ENCODE measurements around the gene VWA8. TPM values are rescaled to one million over a fixed set of nuclear protein-coding genes. Genes with fewer than 3 reads are reported as not detected.
A peak's percentile ranks its signal among the peaks of the same experiment; 100 is the strongest.

VWA8 gene
- total RNA-seq, 4 donors from 2014 or later, result 27.7 to 47.7 (median 39.5) TPM

DNA sequence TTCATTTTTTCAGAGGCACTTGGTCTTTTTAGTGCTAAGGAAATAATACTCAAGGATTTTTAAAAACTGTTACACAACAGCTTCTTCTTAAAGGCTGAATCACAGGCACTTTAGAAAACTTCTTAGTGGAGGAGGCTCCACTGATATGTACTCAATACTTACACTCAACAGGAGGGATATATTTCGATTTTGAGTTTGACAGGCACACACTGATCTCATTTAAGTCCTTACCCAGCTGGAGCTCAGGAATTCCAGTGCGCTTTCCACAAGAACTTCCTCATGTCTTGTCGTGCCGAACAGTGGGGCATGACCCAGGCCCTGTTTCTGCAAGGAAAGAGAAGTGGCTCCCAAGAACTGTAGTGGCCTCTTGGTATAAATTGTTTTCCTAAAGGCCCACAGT, 399.7 kb downstream of the VWA8 start:
- Histone ChIP-seq H3K27me3 (no peaks in the 10 kb centered on the region), H3K9me3 (no peaks in the 10 kb centered on the region), H3K36me3 (no peaks in the 10 kb centered on the region), H3K4me3 (no peak overlapping the region), H3K27ac (no peak overlapping the region), H3K4me1 (no peaks in the 10 kb centered on the region)
- no peak for TF ChIP-seq CTCF (IDR thresholded peaks at IDR 0.05)
- DNase-seq, result no peak

DNA sequence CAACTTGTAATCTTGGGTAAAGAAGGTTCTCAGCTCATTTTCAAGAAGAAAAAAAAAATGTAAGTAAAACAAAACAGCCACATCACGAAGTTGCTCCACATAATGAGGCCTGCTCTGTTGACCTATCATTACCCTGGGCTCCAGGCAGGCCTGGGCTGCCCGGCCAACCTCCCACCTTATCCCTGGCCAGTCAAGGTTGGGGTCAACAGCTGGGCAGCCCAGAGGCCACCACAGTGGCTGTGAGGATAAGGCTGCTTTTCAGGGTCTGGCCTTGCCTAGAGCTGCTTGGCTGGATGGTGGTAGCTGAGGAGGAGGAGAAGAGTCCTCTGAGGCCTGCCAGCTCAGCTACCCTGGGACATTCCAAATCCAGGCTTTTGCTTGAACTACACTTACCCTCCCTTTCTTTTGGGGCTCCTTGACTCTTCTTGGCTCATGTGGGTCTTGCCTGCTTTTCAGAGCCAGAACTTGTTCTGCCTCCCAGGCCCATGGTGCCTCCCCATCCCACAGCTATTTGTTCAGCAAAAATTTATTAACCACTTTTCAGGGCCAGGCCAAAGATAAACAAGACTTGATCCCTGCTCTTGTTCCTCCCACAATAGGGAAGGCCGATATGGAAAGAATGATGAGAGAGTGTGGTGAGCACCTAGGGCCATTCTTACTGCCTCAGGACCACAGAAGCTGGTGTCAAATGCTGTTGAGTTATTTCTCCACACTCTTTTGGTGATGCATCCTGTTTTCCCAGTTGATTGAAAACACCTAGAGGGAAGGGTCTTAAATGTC, 401.9 kb downstream of the VWA8 start:
- Histone ChIP-seq H3K36me3 (no peaks in the 10 kb centered on the region), H3K9me3 (no peaks in the 10 kb centered on the region), H3K27ac (no peak overlapping the region), H3K27me3 (no peaks in the 10 kb centered on the region), H3K4me1 (no peaks in the 10 kb centered on the region), H3K4me3 (no peak overlapping the region)
- no peak for DNase-seq
- no peak for TF ChIP-seq CTCF (IDR thresholded peaks at IDR 0.05)
- TF ChIP-seq POLR2A (IDR thresholded peaks at IDR 0.05), result no peak

DNA sequence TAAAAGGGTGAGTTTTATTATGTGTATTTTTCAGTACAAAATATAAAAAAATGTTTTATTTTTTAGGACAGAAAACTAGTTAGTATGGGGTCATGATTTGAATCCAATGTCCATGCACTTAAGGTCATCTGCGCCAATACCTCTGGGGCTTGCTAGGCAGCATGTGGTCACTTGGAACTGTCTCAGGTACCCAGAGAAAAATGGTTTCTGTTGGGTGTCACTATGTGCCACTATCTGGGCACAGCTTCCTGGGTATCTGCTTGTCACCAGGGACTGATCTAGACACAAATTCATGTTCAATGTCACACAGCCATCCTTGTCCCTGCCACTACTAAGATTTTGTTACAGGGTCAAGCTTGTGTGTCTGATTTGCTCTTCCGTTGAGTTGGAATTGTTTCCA, 403.2 kb downstream of the VWA8 start:
- Histone ChIP-seq H3K9me3 (no peaks in the 10 kb centered on the region), H3K27me3 (no peaks in the 10 kb centered on the region), H3K27ac (no peak overlapping the region), H3K36me3 (no peaks in the 10 kb centered on the region), H3K4me1 (no peaks in the 10 kb centered on the region), H3K4me3 (no peak overlapping the region)
- TF ChIP-seq CTCF (IDR thresholded peaks at IDR 0.05) (no peak), POLR2A (IDR thresholded peaks at IDR 0.05) (no peak)
- no peak for DNase-seq

DNA sequence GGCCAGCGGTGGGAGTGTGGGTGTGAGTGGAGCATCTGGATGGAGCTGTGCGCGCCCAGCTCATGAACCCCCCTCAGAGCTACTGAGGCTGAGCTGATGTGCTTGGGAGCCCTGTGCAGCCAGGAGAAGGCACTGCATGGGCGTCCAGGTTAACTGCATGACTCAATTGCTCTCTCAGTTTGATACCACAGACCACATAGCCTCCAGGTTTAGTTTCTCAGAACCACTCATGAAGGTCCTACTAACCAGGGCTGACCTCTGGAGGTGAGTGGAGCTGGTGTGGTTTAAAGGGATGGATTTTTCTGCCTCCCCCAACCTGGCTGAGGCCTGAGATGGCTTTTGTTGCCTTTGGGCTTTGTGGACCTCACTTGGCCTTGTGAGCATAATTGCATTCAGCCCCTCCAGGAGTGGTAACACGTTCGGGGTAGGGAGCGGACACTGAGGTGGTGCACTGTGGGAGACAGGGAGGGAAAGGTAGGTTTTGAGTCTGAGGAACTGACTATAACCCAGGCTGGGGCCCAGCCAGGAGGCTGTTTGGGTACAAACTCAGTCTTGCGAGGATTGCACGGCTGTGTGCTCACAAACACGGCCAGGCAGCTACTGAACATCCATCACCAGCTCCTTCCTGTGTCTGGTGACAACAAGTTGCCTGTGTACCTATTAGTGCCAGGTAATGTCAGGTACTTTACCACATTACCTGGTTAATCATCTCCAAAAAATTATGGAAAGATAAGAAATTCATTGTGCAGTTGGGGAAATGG, 406.1 kb downstream of the VWA8 start:
- H3K27me3 ChIP-seq, result no peaks in the 10 kb centered on the region
- H3K36me3 ChIP-seq, result no peaks in the 10 kb centered on the region
- no peak overlapping the region for H3K4me3 ChIP-seq
- DNase-seq, result peak in 2 of 3 donors; percentile 67 to 77
- TF ChIP-seq POLR2A (IDR thresholded peaks at IDR 0.05) (no peak), CTCF (IDR thresholded peaks at IDR 0.05) (no peak)
- H3K9me3 ChIP-seq, result no peaks in the 10 kb centered on the region
- H3K27ac ChIP-seq, result peak overlapping the region in 1 of 4 donors; percentile 56
- H3K4me1 ChIP-seq, result no peaks in the 10 kb centered on the region

- no peaks in the 10 kb centered on the region for H3K36me3 ChIP-seq
- no peaks in the 10 kb centered on the region for H3K9me3 ChIP-seq
- DNase-seq, result no peak
- H3K27ac ChIP-seq, result no peak overlapping the region
- H3K4me1 ChIP-seq, result no peaks in the 10 kb centered on the region
- TF ChIP-seq POLR2A (IDR thresholded peaks at IDR 0.05) (no peak), CTCF (IDR thresholded peaks at IDR 0.05) (no peak)
- no peaks in the 10 kb centered on the region for H3K27me3 ChIP-seq
- H3K4me3 ChIP-seq, result no peak overlapping the region
Measured at GRCh38 chr13:41554180-41554579, 406.7 kb downstream of the VWA8 start.
